GM18867 (cell line): ENCODE measurements around the gene SLC25A23.

ENCODE experiments used
- ATAC-seq: cut with Tn5 transposase; IDR thresholded peaks from one replicate; pipeline ENCODE4 v1.9.1; 2021; ENCODE audit warnings: mild to moderate bottlenecking, moderate library complexity; ENCODE audit not compliant: unreplicated experiment

Gene SLC25A23

DNA sequence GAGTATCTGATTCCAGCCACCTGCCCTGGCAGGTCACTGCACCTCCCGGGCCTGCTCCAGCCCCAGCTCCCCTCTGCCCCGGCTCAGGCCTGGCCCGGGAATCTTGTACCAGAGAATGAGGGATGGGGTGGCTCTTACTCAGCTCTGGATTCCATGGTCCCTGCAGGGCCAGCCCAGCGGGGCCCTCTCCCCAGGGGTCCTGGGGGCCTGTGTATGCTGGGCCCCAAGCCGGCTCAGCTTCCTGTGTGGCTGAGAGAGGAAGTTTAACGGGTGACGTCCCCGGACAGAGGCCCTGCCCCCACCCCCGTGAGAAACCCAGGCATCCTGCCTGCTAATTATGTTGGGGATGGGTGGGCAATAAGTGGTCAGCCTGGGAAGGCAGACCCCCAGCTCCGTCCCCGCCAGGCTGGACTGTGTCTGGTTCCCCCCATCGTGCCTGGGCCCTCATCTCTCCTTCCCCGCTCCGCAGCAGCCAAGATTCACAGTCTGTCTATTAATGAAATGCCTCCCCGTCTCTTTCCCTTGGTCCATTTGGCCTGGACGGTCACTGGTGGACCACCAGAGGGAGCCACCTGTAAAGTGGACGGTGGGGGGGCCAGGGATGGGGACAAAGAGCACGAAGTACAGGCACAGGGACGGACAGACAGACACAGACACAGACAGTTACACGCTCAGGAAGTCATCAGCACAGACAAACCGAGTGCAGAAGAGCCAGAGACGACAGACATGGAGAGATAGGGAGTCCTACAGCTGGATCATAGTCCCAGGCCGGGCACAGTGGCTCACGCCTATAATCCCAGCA is 22.1 kb upstream of the SLC25A23 start, which contains the start of gene DENND1C:
TSS of gene DENND1C (minus strand) at position 247 of the 802 bp plus-strand sequence. CDS start at position 155, 92 bp downstream.
- peak; percentile 61 for ATAC-seq

DNA sequence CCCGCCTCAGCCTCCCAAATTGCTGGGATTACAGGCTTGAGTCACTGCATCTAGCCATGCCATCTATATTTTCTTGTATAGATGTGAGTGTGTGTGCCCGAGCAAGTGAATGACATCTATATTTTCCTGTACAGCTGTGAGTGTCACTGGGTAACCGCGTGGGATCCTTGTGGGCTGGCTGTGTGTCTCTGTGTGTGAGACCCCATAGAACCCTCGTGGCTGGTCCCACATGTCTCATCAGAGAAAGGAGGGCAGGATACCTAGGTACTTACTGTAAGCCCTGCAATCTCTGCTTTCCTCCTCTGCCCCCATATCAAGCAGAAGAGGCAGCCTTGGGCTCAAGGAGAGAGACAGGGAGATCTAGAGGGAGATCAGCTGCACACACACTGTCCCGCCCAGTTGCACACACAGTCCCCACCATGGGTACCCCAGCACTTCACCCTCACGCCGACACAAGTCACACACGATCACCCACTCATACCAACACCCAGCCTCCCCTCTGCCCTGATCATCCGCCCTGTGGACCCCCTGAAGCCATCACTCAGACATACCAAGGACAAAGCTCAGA is 21.3 kb upstream of the SLC25A23 start:
- ATAC-seq = peak; percentile 5

DNA sequence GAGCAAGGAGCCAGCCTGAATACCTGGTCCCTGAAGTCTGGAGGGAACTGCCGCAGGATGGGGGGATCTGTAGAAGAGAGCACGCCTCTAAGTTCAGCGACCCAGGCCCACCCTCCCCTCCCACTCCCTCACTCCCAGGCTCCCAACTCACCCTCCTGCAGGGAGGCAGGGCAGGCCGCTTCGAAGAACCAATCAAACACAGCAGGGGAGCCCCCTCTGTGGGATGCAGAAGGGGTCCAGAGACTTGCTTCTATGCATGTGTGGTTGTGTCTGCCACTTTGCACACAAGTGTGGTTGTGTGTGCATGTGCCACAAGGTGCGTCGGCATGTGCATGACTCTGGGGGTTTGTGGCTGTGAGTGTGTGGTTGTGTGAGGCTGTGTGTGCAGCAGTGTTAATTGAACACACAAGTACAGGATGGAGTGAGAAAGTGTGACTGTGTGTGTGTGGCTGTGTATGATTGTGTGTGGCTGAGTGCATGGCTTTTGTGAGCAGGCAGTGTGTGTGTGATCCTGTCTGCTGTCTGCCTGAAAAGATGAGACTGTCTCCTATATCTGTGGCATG is 20.3 kb upstream of the SLC25A23 start:
- ATAC-seq = no peak

DNA sequence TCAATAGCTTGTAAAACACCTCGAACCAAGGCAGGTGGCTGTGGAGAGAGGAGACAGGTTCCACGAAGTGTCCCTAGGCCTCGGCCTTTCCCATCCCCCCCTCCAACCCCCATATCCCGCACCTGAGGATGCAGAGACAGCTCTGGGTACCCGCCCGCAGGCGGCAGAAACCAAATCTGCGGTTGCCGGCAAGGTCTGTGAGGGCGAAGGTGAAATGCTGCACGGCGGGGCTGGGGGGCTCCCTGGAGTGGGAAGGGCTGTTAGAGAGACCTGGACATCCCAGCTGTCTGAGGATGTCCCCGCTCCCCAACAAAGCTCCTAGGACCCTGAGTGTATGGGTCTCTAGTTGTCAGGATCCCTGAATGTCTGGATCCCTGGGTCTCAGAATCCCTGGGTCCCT is 19.2 kb upstream of the SLC25A23 start:
- ATAC-seq = no peak

DNA sequence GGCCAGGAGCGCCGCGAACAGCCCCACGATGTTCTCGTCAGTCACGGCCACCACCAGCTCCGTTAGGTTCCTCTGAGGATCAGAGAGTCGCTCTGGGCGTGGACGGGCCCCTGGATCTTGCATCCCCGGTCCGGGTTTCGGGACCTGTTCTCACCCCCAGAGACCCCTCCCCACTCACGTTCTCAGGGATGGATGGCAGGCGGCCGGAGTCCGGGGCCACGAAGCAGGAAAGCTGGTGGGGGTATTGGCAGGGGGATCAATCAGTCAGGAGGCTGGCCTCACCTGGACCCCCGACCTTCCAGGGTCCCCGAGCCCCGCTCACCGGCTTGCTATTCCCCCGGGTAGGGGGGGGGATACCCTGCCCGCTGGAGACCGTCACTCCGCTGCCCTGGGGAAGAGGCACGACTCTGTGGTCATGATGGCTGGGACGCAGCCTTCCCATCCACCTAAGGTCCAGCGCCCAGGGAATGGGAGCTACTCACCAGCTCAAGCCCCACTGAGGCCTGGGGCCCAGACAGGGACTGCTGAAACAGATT is 17.4 kb upstream of the SLC25A23 start:
- ATAC-seq = no peak

DNA sequence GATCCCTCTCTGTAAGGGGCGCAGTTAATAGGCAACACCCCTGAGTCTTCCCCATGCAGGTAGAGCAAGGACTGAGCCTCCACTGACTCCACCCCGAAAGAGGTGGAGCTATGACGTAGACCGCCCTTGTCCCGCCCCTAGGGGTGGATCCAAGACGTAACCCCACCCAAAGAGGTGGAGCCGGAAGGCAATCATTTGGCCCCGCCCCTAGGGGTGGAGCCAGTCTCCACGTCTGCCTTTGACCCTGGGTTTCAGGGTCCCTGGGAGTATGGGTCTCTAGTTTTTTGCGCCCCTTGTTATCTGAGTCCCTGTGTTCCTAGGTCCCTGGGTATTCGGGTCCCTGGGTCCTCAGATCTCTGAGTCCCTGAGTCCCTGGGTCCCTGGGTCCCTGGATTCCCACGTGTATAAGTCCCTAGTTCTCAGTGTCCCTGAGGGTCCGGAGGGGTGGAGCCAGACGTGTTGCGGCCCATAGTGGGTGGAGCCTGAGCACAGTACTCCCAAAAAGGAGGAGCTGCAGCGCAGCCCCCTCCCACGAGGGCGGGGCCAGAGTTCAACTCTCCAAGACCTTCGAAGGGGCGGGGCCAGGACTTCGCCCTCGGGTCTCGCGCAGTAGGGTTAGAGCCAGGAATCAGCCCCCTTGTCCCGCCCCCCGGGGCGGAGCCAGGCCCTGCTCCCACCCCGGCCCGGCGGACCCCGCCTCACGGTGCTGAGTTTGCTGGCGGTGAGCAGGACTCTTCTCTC is 16.7 kb upstream of the SLC25A23 start:
- no peak for ATAC-seq

DNA sequence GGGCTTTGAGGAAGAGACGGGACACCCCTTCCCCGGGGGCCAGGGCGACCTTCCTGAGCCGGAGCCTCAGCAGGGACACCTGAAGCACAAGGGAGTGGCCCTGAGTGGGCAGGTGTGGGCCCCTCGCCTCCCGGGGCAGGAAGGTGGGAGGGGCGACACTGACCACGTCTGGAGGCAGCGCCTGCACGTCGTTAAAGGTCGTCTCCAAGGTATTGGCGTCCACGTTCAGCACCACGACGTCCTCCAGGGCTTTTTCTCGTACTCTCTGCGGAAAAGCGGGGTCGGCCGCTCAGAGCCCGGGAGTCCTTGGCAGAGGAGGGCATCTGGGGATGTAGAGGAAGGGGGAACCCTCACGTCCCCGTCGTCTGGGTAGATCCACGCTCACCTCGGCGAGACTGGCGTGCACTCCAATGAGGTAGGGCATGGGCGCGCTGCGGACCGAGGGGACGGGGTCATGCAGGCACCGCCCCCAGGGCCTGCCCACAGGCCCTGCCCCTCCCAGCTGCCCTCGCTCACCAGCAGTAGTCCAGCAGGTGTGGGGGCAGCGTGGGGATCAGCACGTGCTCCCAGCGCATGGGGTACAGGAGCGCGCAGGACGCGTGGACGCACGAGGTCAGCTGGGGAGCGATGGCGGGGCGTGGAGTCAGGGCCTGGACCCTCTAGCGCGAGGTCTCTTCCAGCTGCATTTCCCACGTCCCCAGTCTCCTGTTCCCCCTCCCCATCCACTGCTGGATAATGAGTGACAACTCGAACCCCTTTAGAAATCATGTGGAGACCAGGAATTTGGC is 15.9 kb upstream of the SLC25A23 start:
- ATAC-seq = no peak

DNA sequence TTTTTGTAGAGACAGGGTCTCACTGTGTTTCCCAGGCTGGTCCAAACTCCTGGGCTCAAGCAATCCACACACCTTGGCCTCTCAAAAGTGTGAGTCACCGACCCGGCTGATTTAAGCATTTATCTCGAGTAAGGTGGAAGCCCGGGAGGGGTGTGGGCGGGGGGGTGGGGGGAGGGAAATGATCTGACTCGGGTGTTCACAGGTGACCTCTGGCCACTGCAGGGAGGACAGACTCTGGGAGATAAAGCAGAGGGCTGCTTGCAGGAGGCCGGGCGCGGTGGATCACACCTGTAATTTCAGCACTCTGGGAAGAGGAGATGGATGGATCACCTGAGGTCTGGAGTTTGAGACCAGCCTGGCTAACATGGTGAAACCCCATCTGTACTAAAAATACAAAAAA is 14.1 kb upstream of the SLC25A23 start:
- ATAC-seq = no peak

DNA sequence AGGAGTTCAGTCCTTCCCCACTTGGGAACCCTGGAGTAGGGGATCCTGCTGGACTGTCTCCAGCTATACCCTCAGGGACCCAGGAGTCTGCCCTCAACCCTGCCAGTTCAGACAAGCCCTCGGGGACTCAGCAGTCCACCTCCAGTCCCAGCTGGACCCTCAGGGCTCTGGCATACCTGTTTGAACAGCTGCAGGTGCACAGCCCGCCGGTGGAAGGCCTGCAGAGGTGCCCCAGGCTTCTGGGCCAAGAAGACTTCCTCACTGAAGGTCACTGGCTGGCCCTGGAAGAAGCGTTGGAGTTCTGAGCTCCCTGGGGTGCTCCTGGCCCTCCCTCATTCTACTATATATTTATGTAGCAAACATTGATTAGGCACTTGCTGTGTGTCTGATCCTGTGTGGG is 13.1 kb upstream of the SLC25A23 start:
- ATAC-seq = no peak

DNA sequence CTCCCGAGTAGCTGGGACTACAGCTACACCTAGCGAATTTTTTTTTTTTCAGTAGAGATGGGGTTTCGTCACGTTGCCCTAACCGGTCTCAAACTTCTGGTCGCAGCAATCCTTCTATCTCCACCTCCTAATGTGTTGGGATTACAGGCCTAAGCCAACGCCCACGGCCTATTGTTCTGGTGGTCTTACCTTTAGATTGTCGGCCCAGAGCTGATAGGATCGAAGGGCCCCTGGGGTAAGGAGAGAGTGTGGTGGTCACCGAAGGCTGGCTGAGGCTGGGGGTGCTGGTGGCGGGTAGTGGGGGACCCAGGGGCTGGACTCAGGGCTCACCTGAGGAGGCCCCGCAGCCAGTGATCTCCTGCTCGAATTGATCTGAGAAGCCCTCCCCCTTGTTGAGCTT is 11.5 kb upstream of the SLC25A23 start:
- ATAC-seq = no peak

DNA sequence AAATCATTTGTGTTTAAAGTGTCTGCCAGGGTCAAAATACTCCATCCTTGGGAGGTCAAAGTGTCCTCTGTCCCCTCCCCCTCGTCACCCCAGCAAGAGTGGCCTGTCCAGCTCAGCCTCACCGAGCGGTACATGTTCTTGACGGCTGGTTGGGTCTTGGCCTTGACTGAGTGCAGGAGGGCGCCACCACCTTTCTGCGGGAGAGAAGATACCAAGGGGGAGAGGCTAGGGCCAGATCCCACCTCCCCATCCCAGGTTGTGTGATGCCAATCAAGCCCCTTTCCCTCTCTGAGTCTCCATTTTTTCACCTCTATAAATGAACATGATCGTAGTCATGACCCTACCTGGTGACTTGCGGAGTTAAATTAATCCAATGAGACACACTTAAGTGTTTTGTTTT is 10.6 kb upstream of the SLC25A23 start:
- ATAC-seq = no peak

DNA sequence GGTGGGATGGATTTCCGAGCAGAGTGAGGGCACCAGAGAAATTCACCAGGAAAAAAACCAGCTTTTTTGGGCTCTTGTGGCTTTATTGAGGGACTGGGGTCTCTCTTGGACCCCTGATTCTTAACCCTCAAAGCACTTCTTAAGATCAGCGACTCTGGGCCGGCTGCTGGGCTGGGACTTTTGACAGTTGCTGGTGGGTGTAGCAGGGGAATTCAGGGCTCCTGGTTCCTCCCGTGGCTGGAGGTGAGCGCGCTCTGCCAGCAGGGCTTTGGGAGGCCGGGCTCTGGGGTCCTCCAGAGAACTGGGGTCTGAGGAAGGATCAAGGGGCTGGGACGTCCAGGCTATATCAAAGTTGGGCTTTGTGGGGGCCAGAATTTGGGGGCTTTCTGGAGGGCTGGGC is 7.8 kb upstream of the SLC25A23 start:
- ATAC-seq = no peak

DNA sequence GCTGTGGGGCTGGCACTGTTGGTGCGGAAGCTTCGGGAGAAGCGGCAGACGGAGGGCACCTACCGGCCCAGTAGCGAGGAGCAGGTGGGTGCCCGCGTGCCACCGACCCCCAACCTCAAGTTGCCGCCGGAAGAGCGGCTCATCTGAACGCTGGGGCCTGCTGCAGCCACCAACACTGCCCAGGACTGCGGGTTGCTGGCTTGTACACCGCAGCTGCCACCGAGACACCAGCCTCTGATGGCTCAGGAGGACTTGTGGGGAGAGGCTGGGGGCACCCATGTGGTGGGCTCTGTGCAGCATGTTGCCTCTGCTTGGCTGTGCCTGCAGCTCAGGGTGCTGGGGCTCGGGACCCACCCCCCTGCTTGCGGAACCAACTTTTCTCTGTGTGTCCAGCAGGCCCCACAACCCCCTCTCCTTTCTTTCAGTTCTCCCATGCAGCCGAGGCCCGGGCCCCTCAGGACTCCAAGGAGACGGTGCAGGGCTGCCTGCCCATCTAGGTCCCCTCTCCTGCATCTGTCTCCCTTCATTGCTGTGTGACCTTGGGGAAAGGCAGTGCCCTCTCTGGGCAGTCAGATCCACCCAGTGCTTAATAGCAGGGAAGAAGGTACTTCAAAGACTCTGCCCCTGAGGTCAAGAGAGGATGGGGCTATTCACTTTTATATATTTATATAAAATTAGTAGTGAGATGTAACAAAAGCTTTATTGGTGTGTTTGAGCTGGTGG is 7.1 kb upstream of the SLC25A23 start:
- ATAC-seq = no peak

DNA sequence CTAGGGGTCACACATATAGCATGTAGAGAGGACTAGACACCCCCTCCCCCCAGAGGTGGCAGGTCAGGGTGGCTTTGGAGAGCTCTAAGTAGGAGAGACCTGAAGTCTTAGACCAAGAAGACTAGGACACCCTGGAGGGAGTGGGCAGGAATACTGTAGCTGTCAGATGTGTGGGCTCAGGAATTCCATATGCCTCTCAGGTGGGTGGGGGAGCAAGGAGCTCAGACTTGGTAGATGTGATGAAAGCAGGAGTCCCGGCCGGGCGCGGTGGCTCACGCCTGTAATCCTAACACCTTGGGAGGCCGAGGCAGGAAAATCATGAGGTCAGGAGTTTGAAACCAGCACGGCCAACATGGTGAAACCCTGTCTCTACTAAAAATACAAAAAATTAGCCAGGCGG is 6.1 kb upstream of the SLC25A23 start:
- no peak for ATAC-seq

DNA sequence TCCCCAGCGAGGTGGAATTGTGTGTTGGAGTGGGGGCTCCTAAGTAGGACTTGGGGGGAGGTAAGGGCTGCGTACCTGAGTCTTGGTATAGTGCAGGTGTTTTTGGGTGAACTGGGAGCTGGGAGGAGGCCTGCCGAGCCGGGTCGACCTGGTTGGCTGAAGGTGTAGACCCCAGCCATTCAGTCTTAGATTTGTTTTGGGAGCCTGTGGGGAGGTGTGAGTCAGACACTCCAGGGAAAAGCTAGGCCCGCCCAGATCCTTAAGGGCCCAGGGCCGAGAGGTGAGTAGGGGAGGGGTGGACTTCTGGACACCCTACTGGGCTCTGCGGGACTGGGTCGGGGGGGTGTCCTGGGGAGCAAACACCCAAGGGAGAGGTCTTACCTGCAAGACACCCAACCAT is 5.4 kb upstream of the SLC25A23 start:
- ATAC-seq = no peak

DNA sequence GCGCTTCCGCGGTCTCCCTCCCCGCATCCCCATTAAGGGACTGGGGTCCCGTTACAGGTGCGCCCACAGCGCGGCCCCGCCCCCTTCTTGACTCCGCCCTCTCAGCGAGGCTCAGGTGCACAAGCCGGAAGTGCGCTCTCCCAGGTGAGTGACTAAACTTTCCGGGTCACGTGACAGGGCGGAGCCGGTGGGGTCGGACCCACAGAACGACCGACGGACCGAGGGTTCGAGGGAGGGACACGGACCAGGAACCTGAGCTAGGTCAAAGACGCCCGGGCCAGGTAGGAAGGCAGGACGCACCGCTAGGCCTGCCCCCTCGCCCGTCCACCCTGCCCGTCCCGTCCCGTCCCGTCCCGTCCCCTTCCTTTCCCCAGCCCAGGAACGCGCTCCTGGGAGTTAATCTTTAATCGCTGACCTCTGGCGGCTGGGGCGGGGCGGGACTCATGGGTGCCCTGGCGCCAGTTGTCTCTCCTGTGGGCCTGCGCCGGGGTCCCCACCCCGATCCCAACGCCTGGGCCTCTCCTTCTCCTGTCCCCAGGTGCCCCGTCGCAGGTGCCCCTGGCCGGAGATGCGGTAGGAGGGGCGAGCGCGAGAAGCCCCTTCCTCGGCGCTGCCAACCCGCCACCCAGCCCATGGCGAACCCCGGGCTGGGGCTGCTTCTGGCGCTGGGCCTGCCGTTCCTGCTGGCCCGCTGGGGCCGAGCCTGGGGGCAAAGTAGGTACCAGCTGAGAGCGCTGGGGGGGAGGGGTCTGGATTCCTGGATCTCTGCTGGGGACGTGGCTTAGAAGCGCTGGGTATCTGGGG is 4.7 kb upstream of the SLC25A23 start, which contains the start of gene CRB3:
TSS of gene CRB3 (plus strand) at position 202 of the 804 bp plus-strand sequence. CDS start at position 633, 431 bp downstream.
- no peak for ATAC-seq

DNA sequence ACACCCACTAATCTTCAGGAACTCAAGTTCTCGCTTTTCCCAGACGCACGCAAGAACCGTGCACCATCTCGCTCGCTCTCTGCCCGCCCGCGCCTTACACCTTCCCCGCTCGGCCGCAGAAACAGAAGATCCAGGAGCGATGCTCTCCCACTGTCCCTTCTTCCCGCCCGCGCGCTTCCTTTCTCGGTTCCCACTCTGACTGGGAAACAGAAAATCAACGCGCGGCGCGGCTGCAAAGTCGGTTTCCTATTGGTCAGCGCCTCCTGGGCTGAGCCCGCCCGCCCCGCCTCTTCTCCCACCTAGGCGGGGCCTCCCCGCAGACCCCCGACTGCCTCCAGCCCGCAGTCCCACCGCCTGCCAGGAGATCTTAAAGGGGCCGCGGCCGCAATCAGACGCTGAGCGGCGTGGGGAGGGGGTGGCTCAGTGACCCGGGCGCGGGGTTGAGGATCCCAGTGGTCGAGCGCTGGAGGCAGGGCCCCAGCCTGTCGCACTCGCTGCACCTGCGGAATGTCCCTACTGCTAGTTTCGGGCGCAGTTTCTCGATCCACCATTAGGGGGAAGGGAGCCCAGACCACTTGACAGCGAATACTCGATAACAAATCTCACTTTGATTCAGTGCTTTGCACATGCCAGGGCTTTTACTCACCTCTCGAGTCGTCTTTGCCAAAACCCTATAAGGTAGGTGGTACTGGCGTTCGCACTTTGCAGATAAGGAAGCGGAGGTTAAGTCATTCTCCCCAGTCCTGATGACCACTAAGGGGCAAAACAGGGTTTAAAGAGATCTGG is 700 bp upstream of the SLC25A23 start:
- peak; percentile 71 for ATAC-seq

DNA sequence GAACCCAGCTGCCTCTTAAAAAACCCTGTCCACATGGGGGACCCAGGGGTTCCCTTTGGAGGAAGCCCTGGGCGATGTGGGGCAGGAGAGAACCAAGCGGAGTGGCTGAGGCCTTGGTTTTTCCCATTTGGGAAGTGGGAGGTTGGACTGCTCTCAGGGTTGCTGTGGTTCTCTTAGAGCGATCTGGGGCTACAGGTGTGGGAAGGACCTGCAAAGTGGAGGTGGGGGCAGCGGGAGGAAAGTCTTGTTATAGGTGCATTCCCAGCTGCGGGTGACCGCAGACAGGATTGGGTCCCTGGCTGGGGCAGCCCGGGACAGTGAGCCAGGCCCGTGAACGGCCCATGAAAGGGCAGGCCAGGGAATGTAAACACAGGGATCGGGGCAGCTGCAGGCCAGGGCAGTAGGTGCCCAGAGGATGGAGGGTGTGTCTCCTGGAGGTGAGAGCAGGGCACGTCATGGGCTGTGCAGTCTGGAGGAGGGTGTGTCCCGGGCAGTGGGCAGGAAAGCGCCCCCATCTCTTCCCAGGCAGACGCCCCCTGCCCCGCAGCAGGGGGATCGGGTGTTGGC is 814 bp downstream of the SLC25A23 start:
- no peak for ATAC-seq
